ENCODE measurements around the gene CARNS1.
"Not testable (repeated sequence)": the region's sequence is repeated elsewhere in the genome, so short reads cannot be mapped to it uniquely, and the experiment has no call there.

CARNS1 gene

GRCh38 chr11:67397536-67397935, 17.9 kb upstream of the CARNS1 start:
- no peak for DNase-seq

GRCh38 chr11:67397986-67398660, 17.4 kb upstream of the CARNS1 start:
- DNase-seq: no peak

DNA sequence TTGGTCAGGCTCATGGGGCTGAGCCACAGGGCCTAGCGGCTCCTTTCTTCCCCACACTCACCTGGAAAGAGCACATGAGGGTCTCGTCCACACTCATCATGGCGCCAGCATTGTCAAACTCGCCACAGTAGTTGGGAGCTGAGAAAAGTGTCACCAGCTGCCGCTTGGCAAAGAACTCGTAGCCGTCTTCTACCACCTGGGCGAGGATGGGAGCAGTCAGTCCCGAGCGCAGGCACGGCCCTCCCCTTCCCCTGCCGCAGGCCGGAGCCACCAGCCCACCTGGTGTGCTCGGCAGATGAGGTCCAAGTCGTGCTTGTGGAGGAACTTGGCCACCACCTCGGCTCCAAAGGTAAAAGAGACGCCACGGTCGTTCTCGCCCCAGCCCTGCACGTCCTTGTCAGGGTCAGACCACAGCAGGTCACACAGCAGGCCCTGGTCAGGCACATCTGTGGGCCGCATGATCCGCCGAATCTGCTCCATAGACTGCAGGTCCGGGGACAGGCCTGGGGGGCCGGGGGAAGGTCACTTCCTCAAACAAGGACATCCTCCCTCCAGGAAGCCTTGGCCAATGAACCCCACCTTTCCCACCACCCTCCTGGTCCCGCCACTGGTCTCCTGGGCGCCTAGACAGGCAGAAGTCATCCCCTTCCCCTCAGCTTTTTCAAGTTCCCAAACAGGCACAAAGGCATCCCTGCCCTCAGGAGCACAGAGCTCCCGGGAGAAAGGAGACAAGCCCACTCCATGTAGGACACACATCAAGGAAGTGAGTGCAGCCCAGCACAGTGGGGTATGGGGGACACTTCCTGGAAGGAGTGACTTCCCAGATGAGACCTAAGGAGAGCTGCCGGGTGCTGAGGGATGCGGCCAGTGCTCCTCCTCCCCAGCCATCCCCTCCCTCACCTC, 16.6 kb upstream of the CARNS1 start:
- no peak for DNase-seq

DNA sequence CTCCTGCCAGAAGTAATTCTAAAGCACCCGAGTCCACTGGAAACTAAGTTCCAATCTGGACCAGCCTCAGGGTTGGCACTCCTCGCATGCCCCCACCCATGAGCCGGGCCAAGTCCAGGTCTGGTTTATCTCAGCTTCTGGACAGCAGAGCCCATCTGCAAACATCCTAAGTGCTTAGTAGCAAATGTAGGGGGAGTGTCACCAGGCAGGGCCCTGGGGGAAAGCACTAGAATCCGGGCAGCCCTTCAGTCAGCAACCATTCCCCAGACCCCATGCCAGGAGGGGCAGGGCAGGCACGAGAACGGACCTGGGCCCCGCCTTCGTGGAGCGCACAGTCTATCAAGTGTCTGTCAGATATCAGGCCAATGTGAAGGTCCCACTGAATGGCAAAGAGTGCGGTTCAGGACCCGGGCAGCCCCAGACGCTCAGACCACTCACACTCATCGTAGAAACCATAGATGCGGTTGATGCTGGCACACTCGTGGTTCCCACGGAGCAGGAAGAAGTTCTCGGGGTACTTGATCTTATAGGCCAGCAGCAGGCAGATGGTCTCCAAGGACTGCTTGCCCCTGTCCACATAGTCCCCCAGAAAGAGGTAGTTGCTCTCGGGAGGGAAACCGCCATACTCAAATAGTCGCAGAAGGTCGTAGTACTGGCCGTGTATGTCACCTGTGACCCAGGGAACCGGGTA, 15.1 kb upstream of the CARNS1 start:
- DNase-seq: no peak

GRCh38 chr11:67400942-67401494, 14.5 kb upstream of the CARNS1 start:
- DNase-seq: no peak

DNA sequence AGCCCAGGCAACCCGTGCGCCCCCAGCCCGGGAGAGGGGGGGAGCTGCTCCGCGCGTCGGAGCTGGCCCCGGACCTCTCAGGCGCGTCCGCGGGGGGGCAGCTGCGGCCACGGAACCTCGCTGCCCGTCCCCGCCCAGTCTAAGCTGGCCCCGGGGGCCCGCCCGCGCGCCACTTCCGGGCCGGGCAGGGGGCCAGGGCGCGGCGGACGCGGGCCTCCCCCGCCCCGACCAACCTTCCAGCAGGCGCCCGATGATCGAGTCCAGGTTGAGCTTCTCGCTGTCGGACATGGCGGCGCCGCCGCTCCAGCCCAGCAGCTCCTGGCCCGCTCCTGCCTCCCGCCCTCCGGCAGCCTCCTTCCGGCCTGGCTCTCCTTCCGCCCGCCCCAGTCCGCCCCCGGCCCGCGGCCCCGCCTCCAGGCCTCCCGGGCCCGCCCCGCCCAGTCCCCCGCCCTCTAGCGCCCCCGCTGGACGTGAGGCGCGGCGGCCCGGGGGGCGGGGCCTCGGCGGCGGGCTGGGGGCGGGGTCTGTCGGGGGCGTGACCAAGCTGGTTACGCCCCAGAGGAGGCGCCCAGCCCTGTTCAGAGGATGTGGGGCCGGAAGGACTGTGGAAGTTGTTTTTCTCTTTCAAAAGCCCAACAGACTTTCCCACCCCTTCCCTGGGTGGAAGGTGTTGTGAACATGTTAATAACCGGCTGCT, 13.8 kb upstream of the CARNS1 start, which contains the start of gene PPP1CA:
Gene PPP1CA, minus strand, starts transcription at position 364 of the 697 bp plus-strand sequence. Its CDS starts 76 bp downstream, at position 288.
- DNase-seq: peak; percentile 95

DNA sequence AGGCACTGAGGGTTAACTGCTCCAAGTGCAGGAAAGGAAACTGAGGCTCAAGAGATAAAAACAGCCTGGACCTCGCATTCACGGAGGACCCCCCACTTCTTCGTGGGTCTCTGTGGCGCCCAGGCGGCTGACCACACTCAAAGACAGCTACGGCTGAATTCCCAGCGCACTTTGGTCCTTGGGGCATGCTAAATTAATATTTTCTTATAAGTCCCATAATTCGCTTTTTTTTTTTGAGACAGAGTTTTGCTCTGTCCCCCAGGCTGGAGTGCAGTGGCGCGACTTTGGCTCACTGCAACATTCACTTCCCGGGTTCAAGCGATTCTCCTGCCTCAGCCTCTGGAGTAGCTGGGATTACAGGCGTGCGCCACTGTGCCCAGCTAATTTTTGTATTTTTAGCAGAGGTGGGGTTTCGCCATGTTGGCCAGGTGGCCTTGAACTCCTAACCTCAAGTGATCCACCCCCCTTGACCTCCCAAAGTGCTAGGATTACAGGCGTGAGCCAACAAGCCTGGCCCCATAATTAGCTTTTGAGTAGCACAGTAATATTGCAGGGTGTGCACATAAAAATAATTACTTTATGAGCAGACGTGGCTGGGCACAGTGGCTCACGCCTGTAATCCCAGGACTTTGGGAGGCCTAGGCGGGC, 13.2 kb upstream of the CARNS1 start:
- DNase-seq: not testable (repeated sequence)

DNA sequence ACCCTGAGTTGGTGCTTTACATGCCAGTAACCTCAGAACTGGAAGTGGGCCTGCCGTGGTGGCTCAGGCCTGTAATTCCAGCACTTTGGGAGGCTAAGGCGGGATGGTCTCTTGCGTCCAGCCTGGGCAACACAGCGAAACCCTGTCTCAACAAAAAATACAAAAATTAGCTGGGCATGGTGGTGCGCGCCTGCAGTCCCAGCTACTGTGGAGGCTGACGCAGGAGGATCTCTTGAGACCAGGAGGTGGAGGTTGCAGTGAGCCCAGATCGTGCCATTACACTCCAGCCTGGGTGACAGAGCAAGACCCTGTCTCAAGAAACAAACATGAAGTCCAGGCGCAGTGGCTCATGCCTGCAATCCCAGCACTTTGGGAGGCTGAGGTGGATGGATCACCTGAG, 12.4 kb upstream of the CARNS1 start:
- DNase-seq: not testable (repeated sequence)

GRCh38 chr11:67404515-67405195, 10.8 kb upstream of the CARNS1 start:
- no peak for DNase-seq

- no peak for DNase-seq
Observed at GRCh38 chr11:67405196-67405567, 10.3 kb upstream of the CARNS1 start.

- DNase-seq: no peak
Observed at GRCh38 chr11:67405688-67406339, 9.7 kb upstream of the CARNS1 start.

DNA sequence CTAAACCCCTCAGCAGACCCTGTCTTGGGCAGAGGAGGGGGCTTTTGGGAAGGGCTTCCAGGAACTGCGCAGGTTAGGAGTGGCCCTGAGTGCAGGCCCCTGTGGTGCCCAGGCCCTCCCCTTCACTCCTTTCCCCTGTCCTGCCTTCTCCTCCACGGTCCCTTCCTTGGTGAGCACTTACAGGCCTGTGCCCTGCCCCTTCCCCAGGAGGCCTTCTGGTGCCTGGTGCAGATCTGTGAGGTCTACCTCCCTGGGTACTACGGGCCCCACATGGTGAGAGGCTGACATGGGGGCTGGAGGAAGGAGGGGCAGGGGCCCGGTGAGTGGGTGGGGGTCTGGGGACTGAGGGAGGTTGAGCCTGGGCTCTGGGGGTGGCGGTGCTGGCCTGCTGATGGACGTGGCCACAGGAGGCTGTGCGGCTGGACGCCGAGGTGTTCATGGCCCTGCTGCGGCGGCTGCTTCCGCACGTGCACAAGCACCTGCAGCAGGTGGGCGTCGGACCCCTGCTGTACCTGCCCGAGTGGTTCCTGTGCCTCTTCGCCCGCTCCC, 9.0 kb upstream of the CARNS1 start:
- no peak for DNase-seq

- no peak for DNase-seq
Observed at GRCh38 chr11:67406969-67407687, 8.3 kb upstream of the CARNS1 start.

DNA sequence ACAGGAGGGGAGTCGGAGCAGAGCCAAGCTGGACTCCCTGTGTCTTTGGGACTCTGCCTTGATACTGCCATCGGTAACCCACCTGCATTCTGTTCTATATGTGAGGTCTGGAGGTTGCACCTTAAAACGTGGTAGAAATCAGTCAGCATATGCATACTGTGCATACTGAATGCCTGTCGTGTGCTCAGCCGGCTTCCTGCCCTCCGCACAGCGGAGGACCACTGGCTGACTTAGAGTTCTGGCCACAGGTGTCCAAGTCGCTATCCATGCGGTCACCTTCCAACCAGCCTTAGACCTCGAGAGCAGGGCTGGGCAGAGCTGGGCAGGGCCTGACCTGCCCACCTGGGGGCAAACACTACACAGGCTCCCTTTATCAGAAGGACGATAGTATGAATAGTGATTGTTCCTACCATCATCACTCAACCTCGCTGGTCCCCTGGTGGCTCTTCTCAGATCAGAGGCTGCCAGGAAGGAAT, 7.8 kb upstream of the CARNS1 start:
- no peak for DNase-seq

DNA sequence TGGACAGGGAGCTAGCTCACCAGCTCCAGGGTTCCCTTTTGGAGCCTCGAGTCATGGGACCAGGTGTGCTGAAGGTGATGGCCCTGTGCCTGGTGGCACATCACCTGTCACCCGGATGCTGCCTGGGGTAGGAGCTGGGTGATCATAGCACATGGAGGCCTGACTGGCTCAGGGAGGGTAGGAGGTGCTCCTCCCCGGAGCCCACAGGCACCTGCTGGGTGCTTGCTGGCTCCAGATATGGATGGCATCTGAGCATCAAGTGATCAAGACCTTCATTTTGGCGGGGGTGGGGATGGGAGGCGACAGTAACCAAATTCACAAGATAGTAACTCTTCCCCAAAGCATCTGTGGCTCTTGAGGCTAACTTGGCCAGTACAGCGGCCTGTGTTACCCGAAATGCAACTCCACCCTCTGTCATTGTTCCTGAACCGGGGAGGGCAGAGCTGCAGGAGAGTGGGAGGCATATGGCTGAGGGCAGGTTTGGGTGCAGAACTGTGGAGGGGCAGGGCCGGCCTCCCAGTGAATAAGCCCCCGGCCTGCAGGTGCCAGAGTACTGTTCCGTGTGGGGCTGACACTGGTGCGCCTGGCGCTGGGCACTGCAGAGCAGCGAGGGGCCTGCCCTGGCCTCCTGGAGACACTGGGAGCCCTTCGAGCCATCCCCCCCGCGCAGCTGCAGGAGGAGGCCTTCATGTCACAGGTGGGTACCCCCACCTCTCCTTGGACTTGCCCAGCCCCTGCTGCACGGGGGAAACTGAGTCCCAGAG, 6.9 kb upstream of the CARNS1 start:
- no peak for DNase-seq

DNA sequence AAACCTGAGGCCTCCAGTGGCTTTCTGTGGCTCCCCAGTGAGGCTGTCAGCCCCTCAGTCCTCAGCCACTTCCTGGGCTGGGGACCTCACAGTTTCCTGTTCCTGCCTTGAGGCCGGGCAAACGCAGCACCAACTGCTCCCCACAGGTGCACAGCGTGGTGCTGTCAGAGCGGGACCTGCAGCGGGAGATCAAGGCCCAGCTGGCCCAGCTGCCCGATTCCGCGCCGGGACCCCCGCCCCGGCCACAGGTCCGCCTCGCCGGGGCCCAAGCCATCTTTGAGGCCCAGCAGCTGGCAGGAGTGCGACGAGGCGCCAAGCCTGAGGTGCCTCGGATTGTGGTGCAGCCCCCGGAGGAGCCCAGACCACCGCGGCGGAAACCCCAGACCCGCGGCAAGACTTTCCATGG, 6.2 kb upstream of the CARNS1 start:
- peak; percentile 60 for DNase-seq

DNA sequence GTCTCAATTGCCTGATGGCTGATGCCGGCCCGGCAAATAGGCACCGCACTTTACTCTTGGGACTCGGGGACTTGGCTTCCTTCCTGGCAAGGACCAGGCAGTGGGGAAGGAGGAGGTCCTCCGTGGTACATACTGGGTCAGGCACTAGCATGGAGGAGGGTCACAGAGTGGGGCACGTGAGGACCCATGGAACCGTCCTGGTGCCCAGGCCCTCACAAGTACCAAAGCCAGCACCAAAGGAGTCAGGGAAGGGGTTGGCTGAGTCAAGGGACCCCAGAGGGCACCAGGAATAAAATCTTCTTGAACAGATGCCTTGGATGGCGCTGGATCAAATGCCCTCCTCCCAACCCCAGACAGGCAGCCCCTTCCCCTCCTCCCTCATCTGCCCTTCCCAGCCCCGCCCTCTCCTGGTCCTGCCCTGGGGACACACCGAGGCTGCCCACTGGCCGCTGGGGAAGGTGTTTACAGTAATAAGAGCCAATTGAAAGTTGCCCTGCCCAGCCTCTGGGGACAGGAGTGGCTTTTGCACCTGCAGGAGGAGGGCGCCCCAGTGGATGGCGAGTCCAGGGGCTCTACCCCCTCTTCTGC, 5.6 kb upstream of the CARNS1 start:
- DNase-seq: no peak

GRCh38 chr11:67410369-67410831, 5.1 kb upstream of the CARNS1 start:
- DNase-seq: no peak
